DMS114 treated with DMSO at 0.1 percent for 48 hours (cell line): ENCODE measurements around the gene EXOC4.

Source experiments
- DNase-seq: peaks from one replicate; lab custom pipeline; 2025; ENCODE audit not compliant: unreplicated experiment; lab: John Stamatoyannopoulos, UW

The EXOC4 gene

DNA sequence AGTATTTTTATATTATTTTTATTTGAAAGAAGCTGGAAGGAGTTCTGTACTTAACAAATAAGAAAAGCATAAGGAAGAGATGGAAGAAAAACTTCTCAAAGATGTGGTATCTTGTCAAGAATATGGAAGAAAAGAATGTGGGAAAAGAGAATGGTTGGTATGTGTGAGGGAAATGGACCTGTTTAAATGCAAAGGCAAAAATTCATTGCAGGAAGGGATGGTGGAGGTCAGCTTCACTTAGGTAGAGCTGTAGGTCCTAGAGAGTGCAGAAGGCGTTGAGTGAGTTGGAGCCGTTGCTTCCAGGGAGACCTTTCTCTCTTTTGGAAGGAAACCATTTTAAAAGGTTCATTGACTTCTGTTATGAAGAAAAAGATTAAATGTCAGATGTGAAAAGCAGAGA, 107.3 kb downstream of the EXOC4 start:
- DNase-seq, result no peak

- DNase-seq, result no peak
Observed at GRCh38 chr7:133361806-133362205, 108.9 kb downstream of the EXOC4 start.

DNA sequence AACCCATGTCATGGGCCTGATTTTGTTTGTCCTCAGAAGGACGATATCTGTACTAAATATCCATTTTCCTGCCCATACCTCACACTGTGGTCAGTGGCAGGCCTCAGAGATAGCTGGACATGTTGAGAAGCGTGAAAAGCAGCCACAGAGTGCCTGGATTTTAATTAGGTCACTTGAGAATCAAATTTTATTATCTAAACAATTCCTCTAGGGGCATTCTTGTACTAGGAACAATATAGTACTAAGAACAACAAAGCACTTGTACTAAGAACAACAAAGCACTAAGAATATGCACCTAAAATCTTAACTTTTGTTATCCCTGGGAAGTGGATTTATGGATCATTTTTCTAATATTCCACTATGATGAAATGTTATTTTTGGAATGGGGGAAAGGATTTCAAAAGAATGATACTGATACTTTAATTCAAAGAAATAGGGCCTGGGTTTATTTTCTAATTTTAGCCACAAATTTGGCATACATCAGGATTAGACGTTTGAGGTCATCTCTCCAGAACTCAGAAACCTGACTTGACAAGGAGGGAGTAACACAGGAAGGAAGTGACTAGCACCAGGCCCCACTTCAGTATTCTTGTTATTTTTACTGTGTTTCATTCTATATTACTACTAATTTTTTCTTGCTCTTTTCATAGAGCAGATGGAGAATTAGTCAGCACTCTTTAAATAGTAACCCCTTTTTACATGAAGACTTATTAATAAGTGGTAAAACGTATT, 112.2 kb downstream of the EXOC4 start:
- DNase-seq, result no peak

GRCh38 chr7:133365917-133366316, 113.0 kb downstream of the EXOC4 start:
- no peak for DNase-seq

DNA sequence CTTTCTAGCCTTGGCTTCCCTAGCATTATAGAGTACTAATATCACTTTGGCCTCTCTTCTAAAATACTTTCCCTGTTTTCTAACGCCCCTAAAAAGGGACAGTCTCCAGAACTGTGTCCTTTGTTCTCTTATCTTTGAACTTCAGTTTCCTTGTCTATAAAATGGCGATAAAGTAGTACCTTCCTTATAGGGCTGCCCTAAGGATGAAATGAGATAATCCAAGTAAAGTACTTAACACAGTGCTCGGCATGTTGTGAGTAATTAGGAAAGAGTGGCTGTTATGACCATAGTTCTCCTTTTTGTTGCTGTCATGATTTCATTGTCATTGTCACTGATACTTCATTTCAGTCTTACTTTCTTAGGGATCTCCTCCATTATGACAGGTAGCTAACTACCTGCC, 114.7 kb downstream of the EXOC4 start:
- DNase-seq, result no peak

DNA sequence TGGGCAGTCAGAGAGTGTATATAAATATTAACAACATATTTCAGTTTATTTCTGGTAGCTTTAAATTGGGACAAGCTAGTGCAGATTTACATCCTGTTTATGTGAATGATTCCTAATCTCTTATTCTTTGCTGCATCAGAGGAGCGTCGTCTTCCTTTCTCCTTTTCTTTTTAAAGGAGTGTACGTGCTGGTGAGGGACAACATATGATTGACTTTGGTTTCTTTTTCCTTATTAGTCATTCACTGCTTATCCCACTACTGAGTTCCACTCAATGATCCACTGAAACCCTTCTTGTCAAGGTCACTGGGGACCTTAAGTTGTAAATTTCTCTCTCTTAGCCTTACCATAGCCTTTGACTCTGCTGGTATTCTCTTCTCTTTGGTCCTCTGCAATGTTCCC, 116.3 kb downstream of the EXOC4 start:
- DNase-seq, result no peak

DNA sequence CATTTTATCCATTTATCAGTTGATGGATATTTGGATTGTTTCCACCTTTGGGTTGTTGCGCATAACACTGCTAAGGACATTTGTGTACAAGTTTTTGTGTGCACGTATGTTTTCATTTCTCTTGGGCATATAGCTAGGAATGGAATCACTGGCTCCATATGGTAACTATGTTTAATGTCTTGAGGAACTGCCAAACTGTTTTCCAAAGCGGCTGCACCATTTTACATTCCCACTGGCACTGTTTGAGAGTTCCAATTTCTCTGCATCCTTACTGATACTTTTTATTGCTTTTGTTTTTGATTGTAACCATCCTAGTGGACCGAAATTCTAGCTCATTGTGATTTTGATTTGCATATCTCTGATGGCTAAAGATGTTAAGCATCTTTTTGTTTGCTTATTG, 118.7 kb downstream of the EXOC4 start:
- DNase-seq, result no peak

- no peak for DNase-seq
Observed at GRCh38 chr7:133372337-133372736, 119.5 kb downstream of the EXOC4 start.

GRCh38 chr7:133376514-133376913, 123.6 kb downstream of the EXOC4 start:
- no peak for DNase-seq

DNA sequence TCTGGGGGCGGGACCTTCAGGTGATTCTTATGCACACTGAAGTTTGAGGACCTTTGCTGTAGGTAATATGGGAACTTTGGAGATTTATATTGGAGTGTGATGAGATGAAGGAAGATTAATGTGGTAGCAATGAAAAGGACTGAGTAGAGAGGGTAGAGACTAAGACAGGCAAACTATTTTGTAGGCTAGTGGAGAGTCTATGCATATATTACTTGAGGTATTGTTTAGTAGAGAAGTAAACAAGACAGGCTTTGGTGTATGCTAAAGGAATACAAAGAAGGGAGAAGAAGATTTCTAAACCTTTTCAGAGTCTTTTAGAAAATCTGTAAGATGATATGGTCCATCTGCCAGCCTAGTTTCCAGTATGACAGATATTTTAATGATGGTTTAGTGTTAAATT, 129.1 kb downstream of the EXOC4 start:
- DNase-seq, result no peak

- no peak for DNase-seq
Observed at GRCh38 chr7:133382775-133383559, 130.1 kb downstream of the EXOC4 start.

- DNase-seq, result no peak
Observed at GRCh38 chr7:133386205-133386604, 133.3 kb downstream of the EXOC4 start.

DNA sequence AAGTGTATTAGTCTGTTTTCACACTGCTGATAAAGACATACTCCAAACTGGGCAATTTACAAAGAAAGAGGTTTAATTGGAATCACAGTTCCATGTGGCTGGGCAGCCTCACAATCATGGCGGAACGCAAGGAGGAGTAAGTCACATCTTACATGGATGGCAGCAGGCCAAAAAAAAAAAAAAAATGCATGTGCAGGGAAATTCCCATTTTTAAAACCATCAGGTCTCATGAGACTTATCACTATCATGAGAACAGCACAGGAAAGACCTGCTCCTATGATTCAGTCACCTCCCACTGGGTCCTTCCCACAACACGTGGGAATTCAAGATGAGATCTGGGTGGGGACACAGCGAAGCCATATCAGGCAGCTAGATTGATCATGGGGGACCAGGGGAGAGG, 136.8 kb downstream of the EXOC4 start:
- DNase-seq, result no peak

- no peak for DNase-seq
Observed at GRCh38 chr7:133391206-133391605, 138.3 kb downstream of the EXOC4 start.

GRCh38 chr7:133394369-133394768, 141.5 kb downstream of the EXOC4 start:
- DNase-seq, result no peak

- DNase-seq, result no peak
Observed at GRCh38 chr7:133395551-133395950, 142.7 kb downstream of the EXOC4 start.

DNA sequence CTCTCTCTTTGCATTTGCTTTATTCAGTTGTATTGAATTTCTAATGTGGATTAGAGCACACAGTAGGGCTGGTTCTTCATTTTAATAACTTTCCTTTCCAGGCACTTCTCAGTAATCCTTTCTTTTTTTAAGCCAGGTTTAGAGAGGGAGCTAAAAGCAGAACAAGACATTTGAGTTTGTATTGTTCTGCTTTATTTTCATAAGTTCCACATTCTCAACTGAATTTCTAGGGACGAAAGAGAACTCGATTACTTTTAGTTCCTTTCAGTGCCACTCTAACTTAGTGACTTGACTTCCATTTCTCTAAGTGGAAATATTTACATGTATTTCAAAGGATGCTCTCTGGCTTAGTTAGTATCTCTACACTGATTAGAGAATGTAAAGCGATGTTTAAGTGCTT, 145.6 kb downstream of the EXOC4 start:
- no peak for DNase-seq

GRCh38 chr7:133401225-133401624, 148.3 kb downstream of the EXOC4 start:
- no peak for DNase-seq

GRCh38 chr7:133408212-133408611, 155.3 kb downstream of the EXOC4 start:
- DNase-seq, result no peak

DNA sequence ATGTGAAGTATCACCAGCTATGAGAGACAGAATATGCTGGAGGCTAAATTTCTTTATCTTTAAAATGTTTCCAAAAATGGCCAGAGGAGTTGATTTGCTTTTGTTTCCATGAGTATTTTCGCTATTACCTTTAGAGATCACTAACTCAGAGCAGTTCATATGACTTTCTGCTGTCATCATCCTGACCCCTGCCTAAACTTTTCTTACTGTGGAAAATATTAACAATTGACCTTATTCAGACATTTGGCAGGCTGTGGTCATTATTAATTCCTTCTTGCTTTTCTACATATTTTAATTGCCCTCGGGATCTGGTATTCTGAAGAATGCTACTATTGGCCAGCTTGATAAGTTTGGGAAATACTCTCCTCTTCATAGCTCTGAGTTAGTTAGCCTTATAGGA, 156.5 kb downstream of the EXOC4 start:
- no peak for DNase-seq

DNA sequence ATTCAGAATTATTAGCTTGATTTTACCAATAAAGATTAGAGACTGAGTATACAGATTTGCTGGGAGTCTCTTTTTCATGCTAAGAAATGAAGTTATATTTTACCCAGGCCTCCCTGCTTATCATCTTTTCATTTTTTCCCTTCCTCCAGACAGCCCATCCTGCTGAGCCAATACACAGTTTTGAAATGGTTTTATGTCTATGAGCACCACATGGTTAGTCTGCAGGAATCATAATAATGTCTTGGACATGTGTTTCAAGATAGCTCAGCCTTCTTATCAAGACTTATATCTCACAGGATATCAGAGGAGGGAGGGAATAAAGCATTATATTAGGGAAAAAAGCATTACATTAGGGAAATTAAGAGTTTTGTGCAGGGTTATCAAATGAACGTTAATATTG, 157.1 kb downstream of the EXOC4 start:
- DNase-seq, result no peak

GRCh38 chr7:133411395-133411794, 158.5 kb downstream of the EXOC4 start:
- DNase-seq, result no peak

DNA sequence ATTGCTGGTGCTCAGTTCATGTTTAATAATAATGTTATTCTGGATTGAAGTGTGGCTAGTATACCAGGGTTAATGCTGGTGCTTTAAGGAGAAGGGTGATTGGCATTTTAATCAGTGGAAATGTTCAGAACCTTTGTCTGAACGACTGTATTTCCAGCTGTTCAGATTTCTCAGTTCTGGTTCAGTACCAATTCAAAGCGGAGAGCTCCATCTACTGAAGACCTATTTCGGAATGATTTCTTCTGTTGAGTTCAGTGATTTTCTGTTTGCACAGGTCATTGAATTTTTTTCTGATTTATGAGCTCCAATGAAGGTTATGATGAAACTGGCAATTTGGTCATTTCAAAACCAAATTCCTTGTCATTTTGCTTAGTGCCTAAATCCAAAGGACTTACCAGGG, 160.1 kb downstream of the EXOC4 start:
- DNase-seq, result no peak
